ENCODE data around the gene PYGB.

PYGB gene

DNA sequence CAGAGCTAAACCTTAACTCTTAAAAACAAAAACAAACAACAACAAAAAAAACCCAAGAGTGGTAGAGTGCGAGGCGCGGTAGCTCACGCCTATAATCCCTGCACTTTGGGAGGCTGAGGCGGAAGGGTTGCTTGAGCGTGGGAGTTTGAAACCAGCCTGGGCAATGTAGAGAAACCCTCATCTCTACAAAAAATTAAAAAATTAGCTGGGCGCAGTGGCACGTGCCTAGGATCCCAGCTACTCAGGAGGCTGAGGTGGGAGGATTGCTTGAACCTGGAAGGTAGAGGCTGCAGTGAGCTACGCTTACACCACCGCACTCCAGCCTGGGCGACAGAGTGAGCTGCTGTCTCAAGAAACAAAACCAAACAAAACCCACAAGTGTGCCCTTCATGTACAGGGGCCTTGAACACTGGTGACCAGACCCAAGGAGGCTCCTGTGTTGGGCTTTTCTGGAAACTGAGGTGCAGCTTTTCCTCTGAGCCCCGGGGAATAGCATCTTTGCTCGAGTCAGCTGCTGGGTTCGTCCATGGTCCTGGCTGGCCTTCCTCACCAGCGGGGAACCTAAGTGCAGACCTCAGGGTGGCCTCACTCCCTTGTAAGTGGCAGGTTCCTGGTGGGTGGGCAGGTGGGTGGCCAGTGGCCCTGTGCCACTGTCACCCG is 39.9 kb downstream of the PYGB start:
- in situ Hi-C loops (cut with HindIII; ENCODE audit: low pct_ligation_motif_present, low sequenced_read_pairs), result no loop called here
- H3K36me3 ChIP-seq (replicated peaks), result peaks cover 92% of the 10 kb centered on the region
- no peak overlapping the region for H3K27ac ChIP-seq

DNA sequence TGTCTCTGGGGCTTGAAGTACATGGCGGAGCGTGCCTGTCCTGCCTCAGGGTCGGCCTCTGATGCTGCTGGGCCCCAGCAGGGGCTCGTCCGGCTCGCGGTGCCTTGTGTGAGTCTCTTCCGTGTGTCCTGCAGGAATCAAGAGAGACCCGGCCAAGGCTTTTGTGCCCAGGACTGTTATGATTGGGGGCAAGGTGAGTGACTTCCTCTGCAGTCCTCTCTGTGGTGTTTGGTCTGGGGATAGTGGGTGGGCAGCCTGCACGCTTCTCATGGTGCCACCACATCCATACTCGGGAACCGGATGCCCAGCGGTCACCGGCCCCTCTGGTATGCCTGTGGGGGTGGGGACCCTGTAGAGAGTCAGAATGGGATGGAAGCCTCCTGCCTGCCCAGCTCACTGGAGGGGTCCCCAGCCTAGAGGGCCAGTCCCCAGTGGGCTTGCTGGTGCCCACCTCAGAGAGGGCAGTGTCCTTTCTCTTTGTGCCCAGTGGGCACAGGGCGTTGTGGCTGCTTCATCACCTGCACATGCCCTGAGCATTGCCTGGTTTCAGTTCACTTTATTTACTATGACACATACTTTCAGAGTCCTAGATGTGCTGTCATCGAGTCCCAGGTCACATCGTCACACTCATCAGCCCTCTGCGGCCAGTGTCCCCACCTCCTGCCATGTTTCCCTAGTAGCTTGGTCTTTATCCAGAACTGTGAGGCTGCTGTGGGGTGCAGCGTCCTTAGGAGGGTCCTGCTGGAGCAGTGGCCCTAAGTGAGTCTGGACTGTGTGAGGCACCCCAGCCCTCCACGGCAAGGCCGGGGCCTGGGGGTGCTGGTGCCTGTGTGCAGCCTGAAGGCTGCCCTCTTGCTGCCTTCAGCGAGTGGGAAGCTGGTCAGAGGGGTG is 40.7 kb downstream of the PYGB start:
- no peak overlapping the region for H3K4me3 ChIP-seq (ENCODE audit: low read depth, low read length)
- no peaks in the 10 kb centered on the region for H3K27me3 ChIP-seq (replicated peaks)
- DNase-seq, result no peak
- in situ Hi-C loops (cut with HindIII; ENCODE audit: low pct_ligation_motif_present, low sequenced_read_pairs), result no loop called here
- H3K27ac ChIP-seq, result no peak overlapping the region
- peaks cover 89% of the 10 kb centered on the region for H3K36me3 ChIP-seq (replicated peaks)
- TF ChIP-seq, protein P1, sequence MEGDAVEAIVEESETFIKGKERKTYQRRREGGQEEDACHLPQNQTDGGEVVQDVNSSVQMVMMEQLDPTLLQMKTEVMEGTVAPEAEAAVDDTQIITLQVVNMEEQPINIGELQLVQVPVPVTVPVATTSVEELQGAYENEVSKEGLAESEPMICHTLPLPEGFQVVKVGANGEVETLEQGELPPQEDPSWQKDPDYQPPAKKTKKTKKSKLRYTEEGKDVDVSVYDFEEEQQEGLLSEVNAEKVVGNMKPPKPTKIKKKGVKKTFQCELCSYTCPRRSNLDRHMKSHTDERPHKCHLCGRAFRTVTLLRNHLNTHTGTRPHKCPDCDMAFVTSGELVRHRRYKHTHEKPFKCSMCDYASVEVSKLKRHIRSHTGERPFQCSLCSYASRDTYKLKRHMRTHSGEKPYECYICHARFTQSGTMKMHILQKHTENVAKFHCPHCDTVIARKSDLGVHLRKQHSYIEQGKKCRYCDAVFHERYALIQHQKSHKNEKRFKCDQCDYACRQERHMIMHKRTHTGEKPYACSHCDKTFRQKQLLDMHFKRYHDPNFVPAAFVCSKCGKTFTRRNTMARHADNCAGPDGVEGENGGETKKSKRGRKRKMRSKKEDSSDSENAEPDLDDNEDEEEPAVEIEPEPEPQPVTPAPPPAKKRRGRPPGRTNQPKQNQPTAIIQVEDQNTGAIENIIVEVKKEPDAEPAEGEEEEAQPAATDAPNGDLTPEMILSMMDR (IDR thresholded peaks at IDR 0.05; ENCODE audit: low read depth, low read length, missing control alignments), result no peak

More for the DNA sequence above, 39.9 kb downstream of the PYGB start:
- no peak for DNase-seq
- Histone ChIP-seq H3K27me3 (replicated peaks) (no peaks in the 10 kb centered on the region), H3K4me3 (ENCODE audit: low read depth, low read length) (no peak overlapping the region)
- TF ChIP-seq, protein P1 (IDR thresholded peaks at IDR 0.05; ENCODE audit: low read depth, low read length, missing control alignments), result no peak

DNA sequence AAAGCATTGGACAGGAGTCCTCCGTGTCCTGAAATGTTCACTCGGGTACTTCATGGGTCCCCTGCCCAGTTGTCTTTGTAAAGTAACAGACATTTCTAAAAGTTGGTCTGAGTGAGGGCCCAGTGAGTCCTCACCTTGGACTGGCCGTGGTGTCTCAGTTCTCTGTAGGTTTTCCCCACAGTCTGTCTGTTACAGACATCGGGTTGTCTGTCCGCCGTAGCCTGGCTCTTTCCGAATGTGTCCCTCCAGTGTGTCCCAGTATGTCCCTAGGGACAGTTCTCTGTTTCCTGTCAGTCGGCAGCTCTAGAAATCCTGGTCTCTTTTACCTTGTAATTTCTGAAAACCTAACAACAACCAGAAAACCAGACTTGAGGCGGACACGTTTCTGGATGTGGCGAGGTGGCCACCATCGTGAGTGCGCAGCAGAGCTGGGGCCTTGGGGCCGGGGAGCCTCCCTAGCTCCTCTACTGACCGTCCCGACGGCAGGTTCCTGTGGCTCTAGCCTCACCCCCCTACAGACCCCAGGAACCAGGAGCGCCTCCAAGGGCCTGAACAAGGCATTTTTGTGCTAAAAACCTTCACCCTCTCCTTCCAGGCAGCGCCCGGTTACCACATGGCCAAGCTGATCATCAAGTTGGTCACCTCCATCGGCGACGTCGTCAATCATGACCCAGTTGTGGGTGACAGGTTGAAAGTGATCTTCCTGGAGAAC is 42.2 kb downstream of the PYGB start:
- peaks cover 83% of the 10 kb centered on the region for H3K36me3 ChIP-seq (replicated peaks)
- no peaks in the 10 kb centered on the region for H3K27me3 ChIP-seq (replicated peaks)
- no peak for DNase-seq
- TF ChIP-seq, protein P1 (IDR thresholded peaks at IDR 0.05; ENCODE audit: low read depth, low read length, missing control alignments), result no peak
- H3K27ac ChIP-seq, result no peak overlapping the region
- in situ Hi-C loops (cut with HindIII; ENCODE audit: low pct_ligation_motif_present, low sequenced_read_pairs), result no loop called here
- H3K4me3 ChIP-seq (ENCODE audit: low read depth, low read length), result no peak overlapping the region

DNA sequence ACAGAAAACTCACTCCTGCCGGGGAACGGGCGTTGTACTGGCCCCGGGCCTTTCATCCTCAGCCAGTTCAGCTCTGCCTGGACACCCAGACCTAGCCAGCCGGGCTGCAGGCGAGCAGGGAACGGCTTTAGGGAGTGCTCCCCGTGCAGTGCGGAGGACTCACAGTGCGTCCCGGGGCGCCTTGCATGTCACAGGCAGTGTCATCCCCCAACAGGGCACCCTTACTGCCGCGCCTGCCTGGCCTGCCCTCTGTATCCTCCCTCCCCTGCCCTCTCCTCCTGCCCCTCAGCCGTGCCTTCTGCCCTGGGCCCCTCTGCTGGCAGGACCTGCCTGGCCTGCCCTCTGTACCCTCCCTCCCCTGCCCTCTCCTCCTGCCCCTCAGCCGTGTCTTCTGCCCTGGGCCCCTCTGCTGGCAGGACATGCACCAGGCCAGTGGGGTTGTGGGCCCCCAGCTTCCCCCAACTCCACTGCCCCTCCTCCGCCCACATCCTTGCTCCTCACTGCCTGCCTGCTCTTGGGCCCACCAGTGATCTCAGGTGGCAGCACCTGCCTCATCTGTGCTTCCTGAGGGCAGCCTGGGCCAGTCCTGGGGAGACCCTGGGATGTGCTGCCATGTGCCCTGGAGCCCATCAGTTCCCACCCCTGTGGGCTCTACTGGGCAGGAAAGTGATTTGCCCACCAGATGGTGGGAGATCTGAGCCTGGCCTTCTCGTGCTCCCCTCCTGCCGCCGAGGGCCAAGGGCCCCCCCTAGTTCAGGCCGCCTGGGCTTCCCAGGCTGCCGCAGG is 43.0 kb downstream of the PYGB start:
- DNase-seq, result no peak
- H3K36me3 ChIP-seq (replicated peaks), result peaks cover 83% of the 10 kb centered on the region
- TF ChIP-seq, protein P1 (IDR thresholded peaks at IDR 0.05; ENCODE audit: low read depth, low read length, missing control alignments), result no peak
- no peak overlapping the region for H3K27ac ChIP-seq
- in situ Hi-C loops (cut with HindIII; ENCODE audit: low pct_ligation_motif_present, low sequenced_read_pairs), result no loop called here
- no peaks in the 10 kb centered on the region for H3K27me3 ChIP-seq (replicated peaks)
- no peak overlapping the region for H3K4me3 ChIP-seq (ENCODE audit: low read depth, low read length)

DNA sequence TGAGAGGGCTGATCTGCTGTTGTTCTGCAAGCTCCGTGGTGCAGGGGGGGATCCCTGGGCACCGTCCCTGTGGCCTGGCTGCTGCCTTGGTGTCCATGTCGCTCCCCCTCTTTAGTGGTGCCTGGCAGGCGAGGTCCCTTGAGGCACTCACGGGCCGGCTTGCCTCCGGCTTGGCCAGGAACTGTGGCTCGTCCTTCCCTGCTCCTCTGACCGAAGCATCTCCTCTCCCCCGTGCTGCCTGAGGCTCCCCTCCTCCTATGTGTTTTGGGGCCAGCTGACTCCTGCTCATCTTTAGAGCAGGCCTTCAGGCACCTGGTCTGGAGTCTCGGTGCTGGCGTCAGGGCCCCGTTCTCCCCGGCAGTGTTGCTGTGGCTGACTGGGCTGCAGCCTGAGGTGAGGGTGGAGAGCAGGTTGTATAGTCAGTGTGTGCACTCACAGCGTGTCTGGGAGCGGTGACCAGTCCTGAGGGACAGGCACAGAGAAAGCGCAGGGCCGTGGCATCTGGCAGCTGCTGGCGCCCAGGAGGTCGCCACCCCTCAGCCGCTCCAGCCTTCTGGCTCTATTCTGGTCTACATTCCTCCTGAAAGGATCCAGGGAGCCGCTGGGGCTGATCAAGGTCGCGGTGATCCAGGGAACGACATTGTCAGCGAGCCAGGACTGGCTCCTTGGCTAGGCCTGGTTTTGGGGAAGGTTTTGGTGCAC is 43.7 kb downstream of the PYGB start:
- Histone ChIP-seq H3K27ac (no peak overlapping the region), H3K27me3 (replicated peaks) (no peaks in the 10 kb centered on the region), H3K36me3 (replicated peaks) (peaks cover 85% of the 10 kb centered on the region), H3K4me3 (ENCODE audit: low read depth, low read length) (no peak overlapping the region)
- in situ Hi-C loops (cut with HindIII; ENCODE audit: low pct_ligation_motif_present, low sequenced_read_pairs), result no loop called here
- no peak for DNase-seq
- TF ChIP-seq, protein P1 (IDR thresholded peaks at IDR 0.05; ENCODE audit: low read depth, low read length, missing control alignments), result no peak

Measured in brain microvascular endothelial cell (primary cell).